ENCODE measurements around the gene ITPR1.

Gene ITPR1

GRCh38 chr3:4818986-4819693, 326.0 kb downstream of the ITPR1 start:
- DNase-seq = no peak

DNA sequence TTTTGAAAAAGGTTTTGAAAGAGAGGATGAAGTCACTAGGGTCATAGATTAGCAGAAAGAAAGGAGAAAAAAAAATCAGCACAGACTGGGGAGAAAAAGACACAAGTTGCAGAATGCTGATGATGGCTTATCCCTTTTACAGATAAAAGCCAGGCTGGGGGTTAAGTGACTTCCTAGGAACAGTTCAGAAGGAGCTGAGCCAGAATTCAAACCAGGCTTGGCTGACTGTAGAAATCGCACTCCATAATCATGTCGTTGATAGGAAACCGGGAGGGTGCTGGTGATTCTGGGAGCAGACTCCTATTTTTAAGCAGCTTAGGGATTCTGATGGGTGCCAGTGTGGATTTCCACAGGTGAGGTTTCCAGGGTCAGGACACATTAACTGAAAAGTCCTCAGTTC, 326.6 kb downstream of the ITPR1 start:
- no peak for DNase-seq

GRCh38 chr3:4820296-4821121, 327.4 kb downstream of the ITPR1 start:
- DNase-seq = no peak

DNA sequence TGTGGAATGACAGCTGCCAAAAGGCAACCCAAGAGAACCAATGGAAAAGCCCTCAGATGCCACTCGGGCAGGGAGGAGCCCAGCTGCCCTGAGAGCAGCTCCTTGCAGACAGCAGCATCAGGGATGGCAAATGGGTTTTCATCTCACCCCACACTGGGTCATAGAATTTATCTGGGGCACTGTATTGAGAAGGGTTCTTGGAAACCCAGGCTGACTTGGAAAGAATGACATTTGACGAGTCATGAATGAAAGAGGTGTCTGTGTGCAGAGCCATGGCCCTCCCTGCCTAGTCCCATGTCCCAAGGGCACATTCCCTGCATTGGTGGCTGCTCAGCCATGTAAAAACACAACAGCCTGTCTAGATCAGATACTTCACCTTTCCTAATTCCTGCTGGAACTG, 328.2 kb downstream of the ITPR1 start:
- no peak for DNase-seq

DNA sequence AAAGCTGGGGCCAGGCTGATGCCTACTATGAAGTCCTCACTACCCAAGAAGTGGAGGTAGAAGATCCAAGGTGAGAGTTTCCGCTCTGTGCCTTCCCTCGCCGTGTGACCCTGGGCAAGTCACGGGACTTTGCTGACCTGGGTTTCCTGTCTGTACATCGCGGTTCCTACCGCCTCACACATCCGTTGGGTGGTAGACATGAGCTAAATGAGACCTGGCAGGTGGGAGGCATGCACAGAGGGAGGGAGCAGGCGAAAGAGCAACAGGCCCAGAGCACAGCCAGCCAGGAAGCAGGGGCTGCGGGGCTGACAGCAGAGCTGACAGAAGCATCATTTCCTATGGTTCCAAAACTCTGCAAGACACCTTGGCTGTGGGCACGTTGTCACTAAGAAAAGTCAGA, 328.8 kb downstream of the ITPR1 start:
- DNase-seq = no peak

DNA sequence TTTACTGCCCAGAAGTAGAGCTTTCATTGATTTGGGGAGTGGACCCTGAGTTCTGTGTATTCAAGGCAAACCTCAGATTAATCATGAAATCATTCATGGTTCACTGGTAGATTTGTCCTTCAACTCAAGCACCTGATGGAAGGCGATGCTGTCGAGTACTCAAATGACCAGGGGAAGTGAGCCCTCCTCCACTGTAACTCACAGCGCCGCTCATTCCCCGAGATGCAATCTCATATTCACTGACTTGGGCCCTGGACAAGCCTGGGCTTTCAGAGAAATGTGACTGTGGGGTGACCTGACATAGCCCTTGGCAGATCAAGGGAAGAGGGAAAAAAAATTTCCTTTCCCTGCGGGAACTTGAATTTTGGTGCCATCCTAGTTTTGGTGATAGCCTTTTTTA, 329.4 kb downstream of the ITPR1 start:
- no peak for DNase-seq

DNA sequence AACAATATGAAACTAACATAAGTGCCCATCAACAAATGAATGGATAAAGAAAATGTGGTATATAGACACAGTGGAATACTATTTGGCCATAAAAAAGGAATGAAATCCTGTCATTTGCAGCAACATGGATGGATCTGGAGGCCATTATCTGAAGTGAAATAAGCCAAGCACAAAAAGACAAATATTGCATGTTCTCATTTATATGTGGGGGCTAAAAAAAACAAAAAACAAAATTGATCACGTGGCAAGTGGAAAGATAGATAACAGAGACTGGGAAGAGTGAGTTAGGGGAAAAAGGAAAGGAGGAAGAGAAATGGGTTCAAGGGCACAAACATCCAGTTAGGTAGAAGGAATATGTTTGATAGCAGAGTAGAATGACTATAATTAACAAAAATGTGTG, 330.2 kb downstream of the ITPR1 start:
- no peak for DNase-seq

DNA sequence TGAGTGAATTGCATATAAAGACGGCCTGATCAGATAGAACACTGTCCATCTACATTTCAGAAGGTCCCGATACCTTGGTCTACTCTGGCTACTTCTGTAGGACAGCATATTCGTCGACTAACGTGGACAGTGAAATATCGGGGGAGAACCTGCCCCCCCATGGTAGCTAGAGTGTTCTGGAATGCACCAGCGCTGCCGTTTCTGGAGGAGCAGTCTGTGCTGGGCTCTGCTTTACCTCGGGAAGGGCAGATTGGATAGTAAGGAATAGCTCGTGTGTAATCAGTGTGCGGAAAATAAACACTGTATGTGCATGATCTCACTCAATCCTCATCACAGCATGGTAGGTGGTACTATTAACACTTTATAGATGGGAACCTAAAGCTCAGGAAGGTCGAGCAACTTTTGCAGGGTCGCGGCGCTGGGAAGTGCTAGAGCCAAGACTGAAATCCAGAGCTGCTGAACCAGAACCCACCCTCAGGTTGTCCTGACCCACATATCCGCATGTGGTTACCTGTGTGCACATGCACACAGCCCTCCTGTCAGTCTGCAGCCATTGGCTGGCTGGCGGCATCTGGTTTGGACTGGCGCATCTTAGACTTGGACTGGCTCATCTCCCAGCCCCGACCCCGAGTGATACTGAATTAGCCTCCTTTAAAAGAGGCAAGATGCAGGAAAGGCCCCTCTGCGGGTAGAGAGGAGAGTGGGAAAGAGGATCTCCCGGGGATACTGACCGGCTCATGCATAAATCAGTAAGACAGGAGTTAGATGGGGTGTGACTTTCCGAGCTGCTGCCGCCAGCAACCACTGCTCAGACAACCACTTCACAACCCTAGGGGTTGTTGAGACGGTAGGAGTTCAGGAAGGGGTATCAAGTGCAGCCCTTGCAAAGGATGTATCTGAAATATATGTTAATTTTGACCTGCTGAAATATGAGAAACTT, 331.1 kb downstream of the ITPR1 start:
- DNase-seq = no peak

- no peak for DNase-seq
Observed at GRCh38 chr3:4824926-4825325, 331.8 kb downstream of the ITPR1 start.

DNA sequence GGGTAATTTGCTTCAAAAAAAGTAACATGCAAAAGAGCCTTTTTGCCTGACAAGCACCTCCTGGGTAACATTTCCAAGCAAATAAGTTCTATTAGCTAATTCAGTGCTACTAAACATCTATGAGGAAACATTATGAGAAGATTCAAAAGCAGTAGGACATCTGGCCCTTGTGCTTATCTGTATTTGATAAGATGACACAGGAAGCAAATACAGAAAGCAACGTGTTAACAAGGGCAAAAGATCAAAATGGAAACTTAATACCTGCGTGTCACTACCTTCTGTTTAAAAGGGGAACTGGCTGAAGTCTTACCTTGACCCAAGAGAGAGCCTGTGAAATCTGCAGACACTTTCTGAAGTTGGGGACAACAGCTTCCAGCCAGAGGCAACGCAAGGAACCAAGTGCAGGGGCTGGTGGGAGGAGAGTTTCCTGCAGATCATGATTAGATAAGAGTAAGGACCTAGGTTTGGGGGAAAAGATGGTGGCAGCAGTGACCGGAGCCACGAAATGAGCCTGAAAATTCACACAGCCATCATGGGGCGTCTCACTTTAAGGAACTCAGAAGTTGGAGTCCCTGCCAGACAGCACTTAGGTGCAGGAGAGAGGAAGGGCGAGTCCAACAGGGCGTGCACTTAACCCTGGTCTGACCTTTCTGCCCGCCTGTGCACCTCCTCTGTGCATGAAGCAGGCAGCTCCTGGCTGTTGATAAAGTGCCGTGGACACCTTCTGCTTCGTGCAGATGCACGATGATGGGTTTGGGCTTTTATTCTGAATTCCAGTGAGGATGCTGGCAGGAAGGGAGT, 332.5 kb downstream of the ITPR1 start:
- DNase-seq = peak; percentile 72

GRCh38 chr3:4826237-4827100, 333.3 kb downstream of the ITPR1 start:
- DNase-seq = no peak

GRCh38 chr3:4827767-4828166, 334.6 kb downstream of the ITPR1 start:
- no peak for DNase-seq

DNA sequence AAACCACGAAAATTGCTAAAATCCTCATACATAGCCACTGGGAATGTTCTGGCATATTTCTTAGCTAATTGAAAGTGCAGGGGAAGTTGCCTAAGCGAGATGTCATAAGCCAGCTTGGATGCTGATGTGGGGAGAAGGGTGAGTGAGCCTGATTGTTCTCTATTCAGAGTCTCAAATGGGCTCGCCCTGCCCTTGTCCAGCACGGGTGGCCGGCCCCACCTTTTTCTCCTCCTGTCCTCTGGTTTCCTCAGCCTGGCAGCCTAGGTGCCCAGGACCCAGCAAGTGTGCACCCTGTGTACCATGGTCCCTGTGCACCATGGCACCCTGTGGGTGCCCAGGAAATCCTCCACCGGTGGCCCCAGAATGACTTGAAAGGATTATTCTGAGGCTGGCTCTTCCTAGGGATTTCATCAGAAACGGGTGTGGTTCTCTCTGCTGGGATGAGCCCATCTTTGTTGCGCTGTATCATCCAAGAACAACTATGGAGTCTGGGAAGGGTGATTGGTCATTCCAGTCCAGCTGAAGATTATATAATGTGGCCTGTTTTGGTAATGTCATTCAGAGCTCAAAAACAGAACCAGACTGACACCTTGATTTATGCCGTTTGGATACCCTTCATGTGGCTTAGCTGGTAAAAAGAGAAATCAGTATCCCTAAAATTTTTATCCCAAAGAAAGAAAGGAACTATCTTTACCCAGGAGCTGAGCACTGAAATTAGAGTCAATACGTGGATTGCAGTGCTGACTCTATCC, 335.3 kb downstream of the ITPR1 start:
- DNase-seq = no peak

GRCh38 chr3:4829031-4829394, 335.9 kb downstream of the ITPR1 start:
- no peak for DNase-seq

GRCh38 chr3:4830586-4830914, 337.4 kb downstream of the ITPR1 start:
- DNase-seq = no peak

DNA sequence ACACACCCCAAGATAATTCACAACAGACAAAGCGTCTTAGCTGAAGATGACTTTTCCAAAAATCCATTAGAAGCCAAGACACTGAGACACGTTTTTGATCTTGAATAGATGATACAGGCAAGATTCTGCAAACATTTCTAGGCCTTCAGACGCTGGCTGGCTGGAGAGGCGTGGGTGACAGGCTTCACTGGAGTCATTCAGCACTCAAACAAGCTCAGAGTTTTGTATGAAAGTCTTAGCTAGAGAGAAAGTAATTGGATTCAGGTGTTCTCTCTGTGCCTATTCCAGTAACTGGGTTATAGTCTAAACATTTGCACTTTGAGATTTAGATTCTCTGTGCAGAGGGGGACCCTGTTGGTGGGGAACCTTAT, 338.4 kb downstream of the ITPR1 start:
- DNase-seq = no peak

GRCh38 chr3:4833471-4833870, 340.3 kb downstream of the ITPR1 start:
- DNase-seq = no peak

GRCh38 chr3:4834403-4834866, 341.3 kb downstream of the ITPR1 start:
- peak; percentile 36 for DNase-seq

- DNase-seq = no peak
Observed at GRCh38 chr3:4835616-4836043, 342.5 kb downstream of the ITPR1 start.

- no peak for DNase-seq
Observed at GRCh38 chr3:4836516-4836915, 343.4 kb downstream of the ITPR1 start.
